Mammary microvascular endothelial cell (primary cell): Measurements from ENCODE around the gene CACNG6. TPM values are rescaled to one million over a fixed set of nuclear protein-coding genes. Genes with fewer than 3 reads are reported as not detected.

Experiments
- total RNA-seq: library from RNA; depleted of rRNA; stranded (reverse); fragments of >200 nt; gene quantifications from 2 replicates; pipeline ENCODE4 v1.2.3, GENCODE V29; 2015

Gene CACNG6
- 3.9 and 4.9 TPM in 2 replicates for total RNA-seq

GRCh38 chr19:53991224-53992113 lies at the start of gene CACNG6:
Gene CACNG6 (plus strand): TSS chr19:53991637. CDS start chr19:53992878, 1,241 bp downstream.

GRCh38 chr19:53962887-53963431 lies 28.5 kb upstream of the CACNG6 start, which contains the start of gene CACNG8:
Gene CACNG8 (plus strand): TSS chr19:53962937.

Other genes starting within 250 kb of the CACNG6 start
- 1.6 and 2.0 TPM in 2 replicates for gene NLRP12, start 167.3 kb upstream of the CACNG6 start, total RNA-seq
- gene MYADM, start 123.8 kb upstream of the CACNG6 start, total RNA-seq = 113 and 130 TPM in 2 replicates
- gene PRKCG, start 109.4 kb upstream of the CACNG6 start, total RNA-seq = not detected in 2 replicates
- not detected in 2 replicates for gene CACNG7, start 82.4 kb upstream of the CACNG6 start, total RNA-seq
- gene CACNG8, start 28.7 kb upstream of the CACNG6 start, total RNA-seq = 0.15 and 0.20 TPM in 2 replicates
- not detected in 2 replicates for gene VSTM1, start 72.3 kb downstream of the CACNG6 start, total RNA-seq
- not detected in 2 replicates for gene TARM1, start 89.7 kb downstream of the CACNG6 start, total RNA-seq
- not detected in 2 replicates for gene OSCAR, start 109.2 kb downstream of the CACNG6 start, total RNA-seq
- 25.6 and 46.0 TPM in 2 replicates for gene NDUFA3, start 111.2 kb downstream of the CACNG6 start, total RNA-seq
- 57.4 and 58.0 TPM in 2 replicates for gene TFPT, start 124.0 kb downstream of the CACNG6 start, total RNA-seq
- gene PRPF31, start 124.1 kb downstream of the CACNG6 start, total RNA-seq = 107 and 123 TPM in 2 replicates
- gene CNOT3, start 146.1 kb downstream of the CACNG6 start, total RNA-seq = 11.1 and 15.0 TPM in 2 replicates
- gene LENG1, start 168.1 kb downstream of the CACNG6 start, total RNA-seq = 5.9 and 9.5 TPM in 2 replicates
- gene TMC4, start 181.5 kb downstream of the CACNG6 start, total RNA-seq = not detected in 2 replicates
- gene MBOAT7, start 197.9 kb downstream of the CACNG6 start, total RNA-seq = 176 and 214 TPM in 2 replicates
- 92.1 and 103 TPM in 2 replicates for gene TSEN34, start 199.7 kb downstream of the CACNG6 start, total RNA-seq
- gene RPS9, start 209.2 kb downstream of the CACNG6 start, total RNA-seq = 2,166 and 2,183 TPM in 2 replicates
- gene LILRB3, start 231.4 kb downstream of the CACNG6 start, total RNA-seq = not detected in 2 replicates